ENCODE results near the gene MRPS14.

DNA sequence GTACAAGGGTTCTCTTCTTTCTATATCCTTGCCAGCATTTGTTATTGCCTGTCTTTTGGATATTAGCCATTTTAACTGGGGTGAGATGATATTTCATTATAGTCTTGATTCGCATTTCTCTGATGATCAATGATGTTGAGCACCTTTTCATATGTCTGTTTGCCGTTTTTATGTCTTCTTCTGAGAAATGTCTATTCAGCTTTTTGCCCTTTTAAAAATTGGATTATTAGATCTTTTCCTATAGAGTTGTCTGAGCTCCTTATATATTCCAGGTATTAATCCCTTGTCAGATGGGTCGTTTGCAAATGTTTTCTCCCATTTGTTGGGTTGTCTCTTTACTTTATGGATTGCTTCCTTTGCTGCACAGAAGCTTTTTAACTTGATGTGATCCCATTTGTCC, 19.4 kb upstream of the MRPS14 start:
- TF ChIP-seq, protein P1, sequence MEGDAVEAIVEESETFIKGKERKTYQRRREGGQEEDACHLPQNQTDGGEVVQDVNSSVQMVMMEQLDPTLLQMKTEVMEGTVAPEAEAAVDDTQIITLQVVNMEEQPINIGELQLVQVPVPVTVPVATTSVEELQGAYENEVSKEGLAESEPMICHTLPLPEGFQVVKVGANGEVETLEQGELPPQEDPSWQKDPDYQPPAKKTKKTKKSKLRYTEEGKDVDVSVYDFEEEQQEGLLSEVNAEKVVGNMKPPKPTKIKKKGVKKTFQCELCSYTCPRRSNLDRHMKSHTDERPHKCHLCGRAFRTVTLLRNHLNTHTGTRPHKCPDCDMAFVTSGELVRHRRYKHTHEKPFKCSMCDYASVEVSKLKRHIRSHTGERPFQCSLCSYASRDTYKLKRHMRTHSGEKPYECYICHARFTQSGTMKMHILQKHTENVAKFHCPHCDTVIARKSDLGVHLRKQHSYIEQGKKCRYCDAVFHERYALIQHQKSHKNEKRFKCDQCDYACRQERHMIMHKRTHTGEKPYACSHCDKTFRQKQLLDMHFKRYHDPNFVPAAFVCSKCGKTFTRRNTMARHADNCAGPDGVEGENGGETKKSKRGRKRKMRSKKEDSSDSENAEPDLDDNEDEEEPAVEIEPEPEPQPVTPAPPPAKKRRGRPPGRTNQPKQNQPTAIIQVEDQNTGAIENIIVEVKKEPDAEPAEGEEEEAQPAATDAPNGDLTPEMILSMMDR (IDR thresholded peaks at IDR 0.05; ENCODE audit: insufficient read depth, low read depth, low read length) = no peak
- no peak for TF ChIP-seq EZH2 (IDR thresholded peaks at IDR 0.05; ENCODE audit: insufficient read depth, low read length)
